GM21825 (cell line): ENCODE measurements around the gene SETBP1.

Experiments
- ATAC-seq: cut with Tn5 transposase; IDR thresholded peaks from one replicate; pipeline ENCODE4 v1.9.1; 2021; ENCODE audit warnings: mild to moderate bottlenecking, moderate library complexity; ENCODE audit not compliant: unreplicated experiment

The SETBP1 gene

GRCh38 chr18:44679056-44679913 lies 1.4 kb upstream of the SETBP1 start:
- peak; percentile 89 for ATAC-seq

- ATAC-seq, result no peak
Measured at GRCh38 chr18:44679914-44680272, 795 bp upstream of the SETBP1 start.

- no peak for ATAC-seq
Measured at GRCh38 chr18:44681076-44681970, 635 bp downstream of the SETBP1 start.

- ATAC-seq, result no peak
Measured at GRCh38 chr18:44682201-44682870, 1.6 kb downstream of the SETBP1 start.

- no peak for ATAC-seq
Measured at GRCh38 chr18:44682871-44683221, 2.2 kb downstream of the SETBP1 start.

- ATAC-seq, result no peak
Measured at GRCh38 chr18:44683556-44683955, 2.9 kb downstream of the SETBP1 start.

GRCh38 chr18:44685296-44685695 lies 4.6 kb downstream of the SETBP1 start:
- ATAC-seq, result no peak

GRCh38 chr18:44686156-44686555 lies 5.5 kb downstream of the SETBP1 start:
- no peak for ATAC-seq

- no peak for ATAC-seq
Measured at GRCh38 chr18:44687421-44687820, 6.7 kb downstream of the SETBP1 start.

- ATAC-seq, result no peak
Measured at GRCh38 chr18:44689736-44690135, 9.0 kb downstream of the SETBP1 start.

GRCh38 chr18:44691148-44691925 lies 10.6 kb downstream of the SETBP1 start:
- ATAC-seq, result no peak

GRCh38 chr18:44693030-44693784 lies 12.5 kb downstream of the SETBP1 start:
- ATAC-seq, result no peak

GRCh38 chr18:44695503-44695902 lies 14.8 kb downstream of the SETBP1 start:
- no peak for ATAC-seq

GRCh38 chr18:44696892-44697291 lies 16.2 kb downstream of the SETBP1 start:
- ATAC-seq, result no peak

- no peak for ATAC-seq
Measured at GRCh38 chr18:44697315-44697714, 16.6 kb downstream of the SETBP1 start.

- no peak for ATAC-seq
Measured at GRCh38 chr18:44698518-44698917, 17.8 kb downstream of the SETBP1 start.

GRCh38 chr18:44699572-44700261 lies 19.0 kb downstream of the SETBP1 start:
- no peak for ATAC-seq

- ATAC-seq, result peak; percentile 67
Measured at GRCh38 chr18:44700652-44701051, 20.0 kb downstream of the SETBP1 start.

- ATAC-seq, result no peak
Measured at GRCh38 chr18:44701227-44701626, 20.5 kb downstream of the SETBP1 start.
